ENCODE data around the gene SCP2.

DNA sequence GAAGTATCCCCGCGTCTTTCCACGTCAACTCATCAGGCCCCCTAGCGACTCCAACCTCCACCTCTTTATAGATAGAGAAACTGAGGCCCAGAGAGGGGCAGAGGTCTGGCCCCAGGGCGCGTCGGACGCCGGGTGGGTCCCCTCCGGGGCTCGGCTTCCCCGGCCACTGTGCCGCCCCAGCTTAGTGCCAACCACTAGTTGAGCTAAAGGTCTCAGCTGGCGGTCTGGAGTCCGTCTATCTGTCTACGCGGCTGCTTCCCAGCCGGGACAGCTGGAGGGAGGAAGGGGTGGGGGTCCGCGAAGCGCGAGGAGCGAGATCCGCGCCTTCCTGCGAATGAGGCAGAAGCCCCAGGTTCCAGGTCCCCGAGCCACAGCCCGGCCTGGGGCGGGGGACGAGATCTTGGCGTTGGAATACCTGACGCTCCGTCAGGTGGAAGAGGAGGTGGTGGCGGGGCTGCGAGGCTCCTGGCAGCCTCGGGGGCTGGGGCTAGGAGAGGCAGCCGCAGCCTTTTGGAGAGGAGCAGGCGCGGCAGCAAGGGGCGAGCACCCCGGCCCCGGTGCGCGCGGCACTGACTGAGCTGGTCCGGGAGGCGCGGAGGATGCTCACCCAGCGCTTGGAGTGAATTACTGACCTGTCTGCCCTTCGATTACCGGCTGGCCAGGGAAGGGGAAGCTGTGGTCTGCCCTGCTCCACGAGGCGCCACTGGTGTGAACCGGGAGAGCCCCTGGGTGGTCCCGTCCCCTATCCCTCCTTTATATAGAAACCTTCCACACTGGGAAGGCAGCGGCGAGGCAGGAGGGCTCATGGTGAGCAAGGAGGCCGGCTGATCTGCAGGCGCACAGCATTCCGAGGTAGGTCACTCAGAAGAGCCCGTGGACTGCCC is 135.9 kb downstream of the SCP2 start:
- no peak for TF ChIP-seq POLR2A (IDR thresholded peaks at IDR 0.05; ENCODE audit: low read length)
- no peak for TF ChIP-seq GATA1 (IDR thresholded peaks at IDR 0.05; ENCODE audit: low read depth, low read length)
